Activated CD4-positive, alpha-beta T cell treated with anti-CD3 and anti-CD28 coated beads for 48 hours (primary cell): ENCODE measurements around the gene GPATCH2L.

Experiments
- DNase-seq: peaks from one replicate; pipeline ENCODE4 v3.0.0-alpha.2; 2020

The GPATCH2L gene

GRCh38 chr14:76138119-76138757 lies 13.5 kb upstream of the GPATCH2L start:
- DNase-seq: no peak

GRCh38 chr14:76138758-76139723 lies 12.7 kb upstream of the GPATCH2L start:
- no peak for DNase-seq

- no peak for DNase-seq
Measured at GRCh38 chr14:76143642-76144041, 8.1 kb upstream of the GPATCH2L start.

GRCh38 chr14:76146976-76147375 lies 4.7 kb upstream of the GPATCH2L start:
- DNase-seq: no peak

- DNase-seq: no peak
Measured at GRCh38 chr14:76149196-76149595, 2.5 kb upstream of the GPATCH2L start.

GRCh38 chr14:76152333-76152681 lies 585 bp downstream of the GPATCH2L start:
- DNase-seq: peak; percentile 79

GRCh38 chr14:76153919-76154318 lies 2.2 kb downstream of the GPATCH2L start:
- no peak for DNase-seq

- DNase-seq: no peak
Measured at GRCh38 chr14:76154539-76155126, 2.9 kb downstream of the GPATCH2L start.

GRCh38 chr14:76163668-76164363 lies 12.1 kb downstream of the GPATCH2L start:
- DNase-seq: no peak

GRCh38 chr14:76168531-76168930 lies 16.8 kb downstream of the GPATCH2L start:
- no peak for DNase-seq

- DNase-seq: no peak
Measured at GRCh38 chr14:76169776-76170175, 18.1 kb downstream of the GPATCH2L start.

GRCh38 chr14:76174982-76175381 lies 23.3 kb downstream of the GPATCH2L start:
- no peak for DNase-seq

- DNase-seq: no peak
Measured at GRCh38 chr14:76175942-76176341, 24.2 kb downstream of the GPATCH2L start.

- DNase-seq: no peak
Measured at GRCh38 chr14:76181546-76181945, 29.8 kb downstream of the GPATCH2L start.

- no peak for DNase-seq
Measured at GRCh38 chr14:76186308-76187027, 34.7 kb downstream of the GPATCH2L start.

GRCh38 chr14:76191297-76191696 lies 39.6 kb downstream of the GPATCH2L start:
- no peak for DNase-seq

- no peak for DNase-seq
Measured at GRCh38 chr14:76193696-76194095, 42.0 kb downstream of the GPATCH2L start.

- DNase-seq: no peak
Measured at GRCh38 chr14:76194327-76194726, 42.6 kb downstream of the GPATCH2L start.

GRCh38 chr14:76195003-76195402 lies 43.3 kb downstream of the GPATCH2L start:
- DNase-seq: no peak

GRCh38 chr14:76196980-76197695 lies 45.4 kb downstream of the GPATCH2L start:
- no peak for DNase-seq

- DNase-seq: no peak
Measured at GRCh38 chr14:76201162-76201561, 49.4 kb downstream of the GPATCH2L start.
